Nephron (organoid): ENCODE results near the gene OR2T1.
"Not testable (repeated sequence)": the region's sequence is repeated elsewhere in the genome, so short reads cannot be mapped to it uniquely, and the experiment has no call there.

Source experiments
- H3K27ac Mint-ChIP-seq, 3 experiments: 2 replicates each; pipeline ENCODE4 v1.8.0; 2020; ENCODE audit warnings: mixed read lengths in 3 of 3, mild to moderate bottlenecking in 2 of 3, moderate library complexity in 1 of 3
- H3K27me3 Mint-ChIP-seq: 2 replicates; pipeline ENCODE4 v1.8.0; 2021; ENCODE audit warnings: low read depth, mild to moderate bottlenecking, moderate library complexity, mixed read lengths
- H3K36me3 Mint-ChIP-seq: 2 replicates; pipeline ENCODE4 v1.8.0; 2020; ENCODE audit warnings: low read depth, mixed read lengths
- H3K4me1 Mint-ChIP-seq: 2 replicates; pipeline ENCODE4 v1.8.0; 2020; ENCODE audit warnings: mixed read lengths
- H3K4me3 Mint-ChIP-seq, 3 experiments: 2 replicates each; pipeline ENCODE4 v1.8.0; 2020; ENCODE audit warnings: mild to moderate bottlenecking in 3 of 3, mixed read lengths in 3 of 3, moderate library complexity in 2 of 3
- H3K9me3 Mint-ChIP-seq: 2 replicates; pipeline ENCODE4 v1.8.0; 2020; ENCODE audit warnings: mixed read lengths

Gene OR2T1

GRCh38 chr1:248436303-248436702, 33.5 kb downstream of the OR2T1 start:
- not testable (repeated sequence) for H3K27me3 Mint-ChIP-seq, H3K36me3 Mint-ChIP-seq, H3K4me1 Mint-ChIP-seq, H3K27ac Mint-ChIP-seq, H3K4me3 Mint-ChIP-seq
- H3K9me3 Mint-ChIP-seq, result peaks cover 17% of the 10 kb centered on the region

GRCh38 chr1:248438668-248439067, 35.8 kb downstream of the OR2T1 start:
- H3K27ac Mint-ChIP-seq, H3K27me3 Mint-ChIP-seq, H3K9me3 Mint-ChIP-seq, H3K4me1 Mint-ChIP-seq, H3K4me3 Mint-ChIP-seq, H3K36me3 Mint-ChIP-seq: not testable (repeated sequence)

GRCh38 chr1:248439283-248439682, 36.4 kb downstream of the OR2T1 start:
- not testable (repeated sequence) for H3K4me3 Mint-ChIP-seq, H3K9me3 Mint-ChIP-seq, H3K36me3 Mint-ChIP-seq, H3K27me3 Mint-ChIP-seq, H3K27ac Mint-ChIP-seq, H3K4me1 Mint-ChIP-seq

GRCh38 chr1:248442500-248443277, 39.8 kb downstream of the OR2T1 start:
- H3K27me3 Mint-ChIP-seq, H3K27ac Mint-ChIP-seq, H3K4me1 Mint-ChIP-seq, H3K36me3 Mint-ChIP-seq, H3K4me3 Mint-ChIP-seq: not testable (repeated sequence)
- peaks cover 16% of the 10 kb centered on the region for H3K9me3 Mint-ChIP-seq

GRCh38 chr1:248444603-248445002, 41.8 kb downstream of the OR2T1 start:
- not testable (repeated sequence) for H3K27me3 Mint-ChIP-seq, H3K4me1 Mint-ChIP-seq, H3K36me3 Mint-ChIP-seq, H3K4me3 Mint-ChIP-seq, H3K27ac Mint-ChIP-seq
- H3K9me3 Mint-ChIP-seq, result peaks cover 13% of the 10 kb centered on the region

GRCh38 chr1:248445399-248445798, 42.6 kb downstream of the OR2T1 start, which contains the start of gene OR2T2:
Gene OR2T2, plus strand, starts transcription at chr1:248445637. Its CDS starts 7,161 bp downstream, at chr1:248452798.
- not testable (repeated sequence) for H3K27me3 Mint-ChIP-seq, H3K36me3 Mint-ChIP-seq, H3K4me1 Mint-ChIP-seq

GRCh38 chr1:248448409-248449074, 45.7 kb downstream of the OR2T1 start:
- not testable (repeated sequence) for H3K4me1 Mint-ChIP-seq, H3K27ac Mint-ChIP-seq, H3K27me3 Mint-ChIP-seq, H3K4me3 Mint-ChIP-seq, H3K36me3 Mint-ChIP-seq
- peaks cover 17% of the 10 kb centered on the region for H3K9me3 Mint-ChIP-seq

More at GRCh38 chr1:248445399-248445798, 42.6 kb downstream of the OR2T1 start, which contains the start of gene OR2T2:
- H3K27ac Mint-ChIP-seq, H3K4me3 Mint-ChIP-seq: not testable (repeated sequence)
- peaks cover 13% of the 10 kb centered on the region for H3K9me3 Mint-ChIP-seq

GRCh38 chr1:248449821-248450465, 47.1 kb downstream of the OR2T1 start:
- not testable (repeated sequence) for H3K4me3 Mint-ChIP-seq, H3K36me3 Mint-ChIP-seq, H3K4me1 Mint-ChIP-seq, H3K27ac Mint-ChIP-seq, H3K27me3 Mint-ChIP-seq
- H3K9me3 Mint-ChIP-seq, result peaks cover 13% of the 10 kb centered on the region

GRCh38 chr1:248450466-248451145, 47.8 kb downstream of the OR2T1 start:
- not testable (repeated sequence) for H3K27ac Mint-ChIP-seq, H3K4me3 Mint-ChIP-seq, H3K4me1 Mint-ChIP-seq, H3K36me3 Mint-ChIP-seq, H3K27me3 Mint-ChIP-seq
- H3K9me3 Mint-ChIP-seq, result peaks cover 12% of the 10 kb centered on the region

GRCh38 chr1:248453619-248454018, 50.8 kb downstream of the OR2T1 start:
- H3K4me1 Mint-ChIP-seq, H3K36me3 Mint-ChIP-seq, H3K27me3 Mint-ChIP-seq, H3K27ac Mint-ChIP-seq, H3K9me3 Mint-ChIP-seq, H3K4me3 Mint-ChIP-seq: not testable (repeated sequence)

GRCh38 chr1:248455045-248455444, 52.2 kb downstream of the OR2T1 start:
- H3K27me3 Mint-ChIP-seq, H3K4me1 Mint-ChIP-seq, H3K4me3 Mint-ChIP-seq, H3K27ac Mint-ChIP-seq, H3K36me3 Mint-ChIP-seq: not testable (repeated sequence)
- H3K9me3 Mint-ChIP-seq, result peaks cover 13% of the 10 kb centered on the region

- H3K27me3 Mint-ChIP-seq, H3K4me1 Mint-ChIP-seq, H3K27ac Mint-ChIP-seq, H3K4me3 Mint-ChIP-seq, H3K36me3 Mint-ChIP-seq: not testable (repeated sequence)
- H3K9me3 Mint-ChIP-seq, result peaks cover 20% of the 10 kb centered on the region
Observed at GRCh38 chr1:248456635-248457034, 53.8 kb downstream of the OR2T1 start.
